ENCODE results near the gene TMEM145.
"Not testable (repeated sequence)": the region's sequence is repeated elsewhere in the genome, so short reads cannot be mapped to it uniquely, and the experiment has no call there.

The TMEM145 gene

DNA sequence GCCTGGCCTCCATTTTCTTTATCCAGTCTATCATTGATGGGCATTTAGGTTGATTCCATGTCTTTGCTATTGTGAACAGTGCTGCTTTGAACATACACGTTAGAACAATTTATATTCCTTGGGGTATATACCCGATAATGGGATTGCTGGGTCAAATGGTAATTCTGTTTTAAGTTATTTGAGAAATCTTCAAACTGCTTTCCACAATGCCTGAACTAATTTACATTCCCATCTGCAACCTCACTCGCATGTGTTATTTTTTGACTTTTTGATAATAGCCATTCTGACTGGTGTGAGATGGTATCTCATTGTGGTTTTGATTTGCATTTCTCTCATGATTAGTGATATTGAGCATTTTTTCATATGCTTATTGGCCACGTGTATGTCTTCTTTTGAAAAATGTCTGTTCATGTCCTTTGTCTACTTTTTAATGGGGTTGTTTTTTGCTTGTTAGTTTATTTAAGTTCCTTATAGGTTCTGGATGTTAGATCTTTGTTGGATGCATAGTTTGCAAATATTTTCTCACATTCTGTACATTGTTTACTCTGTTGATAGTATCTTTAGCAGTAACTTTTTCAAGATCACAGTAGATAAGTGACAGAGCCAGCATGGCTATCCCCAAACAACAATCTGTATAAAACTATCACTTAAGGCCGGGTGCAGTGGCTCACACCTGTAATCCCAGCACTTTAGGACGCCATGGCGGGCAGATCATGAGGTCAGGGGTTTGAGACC, 26.2 kb downstream of the TMEM145 start:
- not testable (repeated sequence) for DNase-seq

DNA sequence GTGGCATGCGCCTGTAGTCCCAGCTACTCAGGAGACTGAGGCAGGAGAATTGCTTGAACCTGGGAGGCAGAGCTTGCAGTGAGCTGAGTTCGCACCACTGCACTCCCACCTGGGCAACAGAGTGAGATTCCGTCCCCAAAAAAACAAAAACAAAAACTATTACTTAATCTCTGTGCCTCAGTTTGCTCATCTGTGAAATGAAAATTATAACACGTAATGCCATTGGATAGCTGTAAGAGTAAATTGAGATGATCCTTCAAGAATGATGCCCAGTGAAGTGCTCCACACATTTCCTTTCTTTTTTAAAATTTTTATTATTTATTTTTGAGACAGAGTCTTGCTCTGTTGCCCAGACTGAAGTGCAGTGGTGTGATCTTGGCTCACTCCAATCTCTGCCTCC, 26.8 kb downstream of the TMEM145 start:
- DNase-seq = not testable (repeated sequence)

DNA sequence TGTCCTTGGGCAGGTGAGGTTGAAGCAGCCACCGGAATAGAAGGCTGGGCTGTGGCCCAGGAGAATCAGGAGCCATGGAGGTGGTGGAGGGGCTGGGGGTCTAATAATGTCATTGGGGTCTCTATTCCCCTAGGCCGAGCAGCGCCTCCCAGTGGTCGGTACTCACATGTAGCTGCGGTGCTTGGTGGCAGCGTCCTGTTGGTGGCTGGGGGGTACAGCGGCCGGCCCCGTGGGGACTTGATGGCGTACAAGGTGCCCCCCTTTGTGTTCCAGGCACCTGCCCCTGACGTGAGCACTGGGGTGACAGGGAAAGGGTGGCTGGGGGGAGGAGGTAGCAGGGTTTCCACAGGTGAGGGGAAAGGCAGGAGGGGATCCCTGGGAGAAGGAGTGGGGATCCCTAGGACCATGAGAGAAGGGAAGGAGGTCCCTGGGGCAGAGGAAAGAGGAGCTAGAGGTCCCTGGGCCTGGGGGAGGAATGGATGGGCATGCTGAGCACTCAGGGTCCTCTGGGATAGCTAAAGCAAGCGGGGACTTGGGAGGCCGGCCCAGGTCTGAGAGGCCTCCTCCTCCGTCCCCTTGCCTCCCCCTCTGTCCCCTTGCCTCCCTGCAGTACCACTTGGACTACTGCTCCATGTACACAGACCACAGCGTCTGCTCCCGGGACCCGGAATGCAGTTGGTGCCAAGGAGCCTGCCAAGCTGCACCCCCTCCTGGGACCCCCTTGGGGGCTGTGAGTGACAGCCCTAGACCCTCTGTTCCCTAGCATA, 30.4 kb downstream of the TMEM145 start:
- DNase-seq = no peak

DNA sequence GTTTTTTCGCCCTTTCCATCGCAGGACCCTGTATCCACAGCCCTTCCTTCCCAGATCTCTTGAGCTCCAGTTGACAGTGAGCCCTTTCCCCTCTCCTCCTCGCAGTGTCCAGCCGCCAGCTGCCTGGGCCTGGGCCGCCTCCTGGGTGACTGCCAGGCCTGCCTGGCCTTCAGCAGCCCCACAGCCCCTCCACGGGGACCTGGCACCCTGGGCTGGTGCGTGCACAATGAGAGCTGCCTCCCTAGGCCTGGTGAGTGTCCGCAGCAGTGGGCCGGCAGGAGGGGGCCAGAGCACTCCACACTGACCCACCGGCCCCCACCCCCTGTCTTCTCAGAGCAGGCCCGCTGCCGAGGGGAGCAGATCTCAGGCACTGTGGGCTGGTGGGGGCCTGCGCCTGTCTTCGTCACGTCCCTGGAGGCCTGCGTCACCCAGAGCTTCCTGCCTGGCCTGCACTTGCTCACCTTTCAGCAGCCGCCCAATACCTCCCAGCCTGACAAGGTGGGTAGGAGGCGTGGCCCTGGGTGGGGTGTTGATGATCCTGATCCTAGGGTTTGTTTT, 31.3 kb downstream of the TMEM145 start:
- no peak for DNase-seq

DNA sequence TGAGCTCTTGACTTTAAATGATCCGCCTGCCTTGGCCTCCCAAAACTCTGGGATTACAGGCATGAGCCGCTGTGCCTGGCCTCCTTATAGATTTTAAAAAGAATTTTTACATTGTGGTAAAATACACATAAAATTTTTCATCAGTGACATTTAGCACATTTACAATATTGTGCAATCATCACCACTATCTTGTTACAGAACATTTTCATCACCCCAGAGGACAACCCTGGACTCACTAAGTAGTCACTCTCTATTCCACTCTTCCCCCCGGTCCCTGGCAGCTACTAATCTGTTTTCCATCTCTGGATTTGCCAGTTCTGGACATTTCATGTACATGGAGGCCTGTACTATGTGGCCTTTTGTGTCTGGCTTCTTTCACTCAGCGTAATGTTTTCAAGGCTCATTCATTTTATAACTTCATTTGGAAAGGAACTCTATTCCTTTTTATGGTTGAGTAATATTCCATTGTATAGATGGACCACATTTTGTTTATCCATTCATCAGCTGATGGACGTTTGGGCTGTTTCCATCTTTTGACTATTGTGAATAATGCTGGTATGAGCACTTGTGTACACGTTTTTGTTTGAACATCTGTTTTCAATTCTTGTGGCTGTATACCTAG, 32.2 kb downstream of the TMEM145 start:
- DNase-seq = no peak

DNA sequence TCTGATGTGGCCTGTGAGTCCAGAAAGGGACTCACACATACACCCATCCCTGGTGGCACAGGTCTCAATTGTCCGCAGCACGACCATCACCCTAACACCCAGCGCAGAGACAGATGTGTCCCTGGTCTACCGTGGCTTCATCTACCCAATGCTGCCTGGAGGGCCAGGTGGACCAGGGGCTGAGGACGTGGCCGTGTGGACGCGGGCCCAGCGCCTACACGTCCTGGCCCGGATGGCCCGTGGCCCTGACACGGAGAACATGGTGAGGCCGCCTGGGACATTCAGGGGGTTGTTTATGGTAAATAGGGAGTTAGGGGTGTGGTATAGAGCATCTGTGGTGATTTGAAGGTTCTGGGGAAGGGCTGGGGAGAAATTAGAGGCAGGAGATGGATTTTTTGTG, 35.1 kb downstream of the TMEM145 start:
- no peak for DNase-seq

DNA sequence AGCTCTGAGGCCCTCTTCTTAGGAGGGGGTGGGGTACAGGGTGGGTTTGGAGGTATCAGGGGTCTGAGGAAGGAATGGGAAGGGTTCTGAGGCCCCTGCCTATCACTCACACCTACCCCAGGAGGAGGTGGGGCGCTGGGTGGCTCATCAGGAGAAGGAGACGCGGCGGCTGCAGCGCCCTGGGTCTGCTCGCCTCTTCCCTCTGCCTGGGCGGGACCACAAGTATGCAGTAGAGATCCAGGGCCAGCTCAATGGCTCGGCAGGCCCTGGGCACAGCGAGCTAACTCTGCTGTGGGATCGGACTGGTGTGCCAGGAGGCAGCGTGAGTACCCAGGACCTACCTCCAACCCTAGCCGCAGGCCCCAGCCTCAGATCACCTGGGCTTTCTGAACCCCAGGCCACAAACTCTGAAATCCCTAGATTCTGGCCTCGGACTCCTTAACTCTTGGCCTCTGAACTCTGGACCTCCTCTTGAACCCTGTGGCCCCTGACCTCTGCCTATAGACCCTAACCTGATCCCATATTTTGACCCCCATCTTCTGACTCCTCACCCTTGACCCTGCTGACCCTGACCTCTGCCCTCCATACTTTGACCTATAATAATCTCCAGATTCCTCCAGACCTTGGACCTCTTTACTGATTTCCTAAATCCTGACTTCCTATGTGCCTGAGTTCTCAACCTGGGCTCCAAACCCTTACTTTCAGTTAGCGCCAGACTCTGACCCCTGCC, 36.4 kb downstream of the TMEM145 start:
- no peak for DNase-seq

DNA sequence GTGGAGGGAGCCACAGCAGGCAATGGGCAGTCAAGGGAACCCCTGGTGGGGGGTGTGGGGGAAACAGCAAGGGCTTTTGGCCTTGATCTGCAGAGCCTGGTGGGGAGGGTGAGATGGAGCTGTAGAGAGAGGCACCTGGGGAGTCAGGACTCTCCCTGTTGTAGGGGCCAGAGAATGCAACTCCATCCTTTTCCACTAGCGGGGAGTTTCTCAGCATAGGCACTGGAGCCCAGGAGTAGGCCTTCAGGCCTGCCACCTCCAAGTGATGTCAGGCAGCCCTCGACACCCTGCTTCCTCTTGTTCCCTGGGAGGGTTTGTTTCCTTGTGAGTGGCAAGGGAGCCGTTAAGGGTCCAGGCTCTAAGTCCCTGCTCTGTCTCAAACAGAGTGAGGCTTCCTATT, 37.3 kb downstream of the TMEM145 start:
- DNase-seq = no peak

DNA sequence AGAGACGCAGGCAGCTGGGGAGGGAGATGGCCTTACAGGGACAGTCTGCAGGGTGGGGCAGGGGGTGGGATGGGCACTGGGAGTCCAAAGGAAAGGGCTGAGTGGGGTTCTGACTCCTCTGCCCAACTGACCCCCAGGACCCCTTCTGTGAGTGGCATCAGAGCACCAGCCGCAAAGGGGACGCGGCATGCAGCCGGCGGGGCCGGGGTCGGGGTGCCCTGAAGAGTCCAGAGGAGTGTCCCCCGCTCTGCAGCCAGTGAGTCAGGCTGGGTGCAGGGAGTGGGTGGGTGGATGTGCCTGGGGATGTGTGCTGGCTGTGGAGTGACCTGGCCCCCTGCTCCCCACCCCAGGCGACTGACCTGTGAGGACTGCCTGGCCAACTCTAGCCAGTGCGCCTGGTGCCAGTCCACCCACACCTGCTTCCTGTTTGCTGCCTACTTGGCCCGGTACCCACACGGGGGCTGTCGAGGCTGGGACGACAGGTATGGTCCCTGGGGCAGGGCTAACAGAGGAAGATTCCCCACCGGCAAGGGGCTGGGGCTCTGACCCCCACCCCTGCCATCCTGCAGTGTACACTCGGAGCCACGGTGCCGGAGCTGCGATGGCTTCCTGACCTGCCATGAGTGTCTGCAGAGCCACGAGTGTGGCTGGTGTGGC, 38.1 kb downstream of the TMEM145 start:
- peak; percentile 2 for DNase-seq

DNA sequence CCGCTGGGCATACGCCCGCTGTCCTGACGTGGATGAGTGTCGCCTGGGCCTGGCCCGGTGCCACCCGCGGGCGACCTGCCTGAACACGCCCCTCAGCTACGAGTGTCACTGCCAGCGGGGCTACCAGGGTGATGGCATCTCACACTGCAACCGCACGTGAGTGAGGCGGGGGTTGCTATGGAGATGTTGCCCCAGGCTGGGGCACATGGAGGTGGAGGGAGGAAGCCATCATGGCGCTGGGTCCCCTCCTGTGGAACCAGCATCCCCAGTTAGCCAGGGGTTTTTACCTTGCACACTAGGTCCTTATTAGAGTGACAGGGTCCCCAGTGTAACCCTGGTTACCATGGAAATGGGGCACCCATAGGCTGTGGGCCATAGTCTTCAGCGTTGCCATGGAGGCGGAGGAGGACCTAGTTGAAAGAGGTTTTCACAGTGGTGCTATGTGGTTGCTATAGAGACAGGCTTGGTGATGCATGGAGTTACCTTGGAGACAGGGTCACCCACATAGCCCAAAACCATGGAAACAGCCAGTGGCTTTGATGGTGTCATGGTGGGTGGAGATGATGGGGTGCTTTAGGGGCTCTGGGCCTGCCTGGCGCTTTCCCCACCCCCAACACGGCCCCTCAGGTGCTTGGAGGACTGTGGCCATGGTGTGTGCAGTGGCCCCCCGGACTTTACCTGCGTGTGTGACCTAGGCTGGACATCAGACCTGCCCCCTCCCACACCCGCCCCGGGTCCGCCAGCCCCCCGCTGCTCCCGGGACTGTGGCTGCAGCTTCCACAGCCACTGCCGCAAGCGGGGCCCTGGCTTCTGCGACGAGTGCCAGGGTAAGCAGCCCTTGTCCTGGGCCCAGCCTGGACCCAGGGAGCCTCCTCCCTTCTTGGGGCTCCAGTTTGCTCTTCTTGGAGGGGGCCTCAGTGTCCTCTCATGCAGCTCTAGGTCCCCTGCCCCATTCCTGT, 39.5 kb downstream of the TMEM145 start:
- peak; percentile 31 for DNase-seq

DNA sequence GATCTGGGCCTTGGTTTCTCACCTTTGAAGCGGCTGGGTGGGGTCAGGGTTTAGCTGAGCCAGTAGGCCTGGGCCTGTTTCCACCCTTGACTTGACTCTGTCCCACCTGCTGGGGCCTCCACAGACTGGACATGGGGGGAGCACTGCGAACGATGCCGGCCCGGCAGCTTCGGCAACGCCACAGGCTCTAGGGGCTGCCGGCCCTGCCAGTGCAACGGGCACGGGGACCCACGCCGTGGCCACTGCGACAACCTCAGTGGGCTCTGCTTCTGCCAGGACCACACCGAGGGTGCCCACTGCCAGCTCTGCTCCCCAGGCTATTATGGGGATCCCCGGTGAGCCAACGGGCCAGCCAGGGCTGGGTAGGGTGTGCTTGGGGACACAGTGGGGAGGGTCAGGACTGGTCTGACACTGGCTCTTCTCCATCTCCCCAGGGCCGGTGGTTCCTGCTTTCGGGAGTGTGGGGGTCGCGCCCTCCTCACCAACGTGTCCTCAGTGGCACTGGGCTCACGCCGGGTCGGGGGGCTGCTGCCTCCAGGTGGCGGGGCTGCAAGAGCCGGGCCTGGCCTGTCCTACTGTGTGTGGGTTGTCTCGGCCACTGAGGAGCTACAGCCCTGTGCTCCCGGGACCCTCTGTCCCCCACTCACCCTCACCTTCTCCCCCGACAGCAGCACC, 40.4 kb downstream of the TMEM145 start:
- no peak for DNase-seq

DNA sequence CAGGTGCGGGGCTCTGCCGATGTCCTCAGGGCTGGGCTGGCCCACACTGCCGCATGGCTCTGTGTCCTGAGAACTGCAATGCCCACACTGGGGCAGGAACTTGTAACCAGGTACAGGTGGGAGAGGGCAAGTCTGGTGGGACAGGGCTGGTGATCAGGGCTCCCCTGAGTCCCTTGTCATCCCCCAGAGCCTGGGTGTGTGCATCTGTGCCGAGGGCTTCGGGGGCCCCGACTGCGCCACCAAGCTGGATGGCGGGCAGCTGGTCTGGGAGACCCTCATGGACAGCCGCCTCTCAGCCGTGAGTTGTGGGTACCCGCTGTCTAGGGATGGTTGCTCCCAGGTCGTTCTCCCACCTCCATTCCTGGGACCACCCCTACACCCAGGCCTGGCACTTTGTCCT, 42.8 kb downstream of the TMEM145 start:
- DNase-seq = no peak

DNA sequence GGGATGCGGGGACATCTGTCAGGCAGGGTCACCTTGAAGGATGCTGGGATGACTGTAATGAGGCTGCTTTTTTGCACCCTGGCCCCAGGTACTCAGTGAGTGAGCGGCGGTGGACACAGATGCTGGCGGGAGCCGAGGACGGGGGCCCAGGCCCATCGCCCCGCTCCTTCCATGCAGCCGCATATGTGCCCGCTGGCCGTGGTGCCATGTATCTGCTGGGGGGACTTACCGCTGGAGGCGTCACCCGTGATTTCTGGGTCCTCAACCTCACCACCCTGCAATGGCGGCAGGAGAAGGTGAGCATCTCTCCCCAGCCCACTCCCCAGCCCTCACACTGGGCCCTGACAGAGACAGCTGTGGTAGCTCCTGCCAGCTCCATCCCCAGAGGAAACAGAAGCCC, 43.6 kb downstream of the TMEM145 start:
- no peak for DNase-seq

DNA sequence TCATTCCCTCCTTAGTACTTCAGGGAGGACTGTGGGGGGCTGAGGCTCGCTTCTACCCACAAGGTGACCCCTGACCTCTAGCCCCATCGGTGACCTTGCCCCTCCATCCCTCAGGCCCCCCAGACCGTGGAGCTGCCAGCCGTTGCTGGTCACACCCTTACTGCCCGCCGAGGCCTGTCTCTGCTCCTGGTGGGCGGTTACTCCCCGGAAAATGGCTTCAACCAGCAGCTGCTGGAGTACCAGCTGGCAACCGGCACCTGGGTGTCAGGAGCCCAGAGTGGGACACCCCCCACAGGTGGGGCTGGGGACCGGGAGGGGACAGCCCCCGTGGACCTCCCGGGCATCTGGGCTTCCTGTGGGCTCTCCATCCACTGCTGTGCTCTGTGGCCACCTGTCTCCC, 44.2 kb downstream of the TMEM145 start:
- no peak for DNase-seq

DNA sequence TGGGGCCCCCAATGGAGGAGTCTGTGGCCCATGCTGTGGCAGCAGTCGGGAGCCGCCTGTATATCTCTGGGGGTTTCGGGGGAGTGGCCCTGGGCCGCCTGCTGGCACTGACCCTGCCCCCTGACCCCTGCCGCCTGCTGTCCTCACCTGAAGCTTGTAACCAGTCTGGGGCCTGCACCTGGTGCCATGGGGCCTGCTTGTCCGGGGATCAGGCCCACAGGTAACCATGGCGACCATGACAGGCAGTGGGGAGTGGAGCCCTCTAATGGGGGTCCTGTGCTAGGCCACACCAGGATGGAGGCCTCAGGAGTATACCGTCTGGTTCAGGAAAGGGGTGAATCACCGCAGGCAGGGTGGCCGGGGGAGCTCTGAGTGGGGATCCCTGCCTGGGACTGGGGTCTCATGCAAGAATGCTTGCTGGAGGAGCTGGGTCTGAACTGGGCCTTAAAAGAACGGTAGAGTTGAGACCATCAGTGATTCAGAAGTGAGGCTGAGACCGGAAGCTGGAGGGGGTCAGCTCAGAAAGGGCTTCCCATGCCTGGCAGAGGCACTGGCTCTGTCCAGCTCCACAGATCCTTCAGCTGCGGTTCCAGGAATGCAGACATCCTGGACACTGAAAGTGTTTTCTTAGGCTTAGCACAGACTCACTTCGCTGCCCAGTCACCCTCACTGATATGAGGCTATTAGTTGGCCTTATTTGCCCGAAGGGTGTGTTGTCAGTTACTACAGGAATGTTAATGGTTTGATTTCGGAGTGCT, 47.9 kb downstream of the TMEM145 start:
- DNase-seq = no peak

DNA sequence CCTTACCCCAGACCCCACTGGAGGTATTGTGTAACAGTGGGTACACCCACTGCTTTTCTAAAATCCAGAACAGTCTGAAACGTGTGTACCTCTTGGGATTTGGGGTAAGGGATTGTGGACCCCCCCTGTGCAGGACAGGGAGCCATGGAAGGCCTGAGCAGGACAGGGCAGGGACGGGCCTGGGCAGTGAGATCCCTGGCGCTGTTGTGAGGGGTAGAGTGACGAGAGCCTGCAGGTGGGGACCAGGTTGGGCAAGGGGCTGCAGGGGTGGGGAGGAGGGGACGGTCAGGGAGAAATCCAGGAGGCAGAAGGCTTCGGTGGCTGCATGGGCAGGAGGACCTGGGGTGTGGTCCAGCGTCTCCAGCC, 48.4 kb downstream of the TMEM145 start:
- DNase-seq = no peak

DNA sequence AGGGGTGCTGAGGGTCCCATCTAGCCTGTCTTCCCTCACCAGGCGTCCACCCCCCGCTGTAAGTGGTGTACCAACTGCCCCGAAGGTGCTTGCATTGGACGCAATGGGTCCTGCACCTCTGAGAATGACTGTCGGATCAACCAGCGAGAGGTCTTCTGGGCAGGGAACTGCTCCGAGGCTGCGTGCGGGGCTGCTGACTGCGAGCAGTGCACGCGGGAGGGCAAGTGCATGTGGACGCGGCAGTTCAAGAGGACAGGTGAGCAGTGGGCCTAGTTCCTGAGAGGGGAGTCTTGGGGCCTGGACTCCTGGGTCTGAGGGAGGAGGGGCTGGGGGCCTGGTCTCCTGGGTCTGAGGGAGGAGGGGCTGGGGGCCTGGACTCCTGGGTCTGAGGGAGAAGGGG, 49.2 kb downstream of the TMEM145 start:
- no peak for DNase-seq

DNA sequence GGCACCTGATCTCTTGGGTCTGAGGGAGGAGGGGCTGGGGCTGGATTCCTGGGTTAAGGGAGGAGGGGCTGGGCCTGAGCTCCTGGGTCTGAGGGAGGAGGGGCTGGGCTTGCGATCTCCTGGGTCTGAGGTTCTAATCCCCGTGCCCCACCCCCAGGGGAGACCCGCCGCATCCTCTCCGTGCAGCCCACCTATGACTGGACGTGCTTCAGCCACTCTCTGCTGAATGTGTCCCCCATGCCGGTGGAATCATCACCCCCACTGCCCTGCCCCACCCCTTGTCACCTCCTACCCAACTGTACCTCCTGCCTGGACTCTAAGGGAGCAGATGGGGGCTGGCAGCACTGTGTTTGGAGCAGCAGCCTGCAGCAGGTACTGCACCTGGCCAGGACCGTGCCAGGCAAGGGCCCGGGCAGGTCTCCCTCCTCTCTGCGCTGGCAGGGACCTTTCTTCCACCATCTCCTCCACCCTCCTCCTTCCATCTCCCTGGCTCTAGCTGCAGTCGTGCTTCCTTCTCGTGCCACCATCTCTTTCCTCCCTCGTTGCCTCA, 49.9 kb downstream of the TMEM145 start:
- no peak for DNase-seq

DNA sequence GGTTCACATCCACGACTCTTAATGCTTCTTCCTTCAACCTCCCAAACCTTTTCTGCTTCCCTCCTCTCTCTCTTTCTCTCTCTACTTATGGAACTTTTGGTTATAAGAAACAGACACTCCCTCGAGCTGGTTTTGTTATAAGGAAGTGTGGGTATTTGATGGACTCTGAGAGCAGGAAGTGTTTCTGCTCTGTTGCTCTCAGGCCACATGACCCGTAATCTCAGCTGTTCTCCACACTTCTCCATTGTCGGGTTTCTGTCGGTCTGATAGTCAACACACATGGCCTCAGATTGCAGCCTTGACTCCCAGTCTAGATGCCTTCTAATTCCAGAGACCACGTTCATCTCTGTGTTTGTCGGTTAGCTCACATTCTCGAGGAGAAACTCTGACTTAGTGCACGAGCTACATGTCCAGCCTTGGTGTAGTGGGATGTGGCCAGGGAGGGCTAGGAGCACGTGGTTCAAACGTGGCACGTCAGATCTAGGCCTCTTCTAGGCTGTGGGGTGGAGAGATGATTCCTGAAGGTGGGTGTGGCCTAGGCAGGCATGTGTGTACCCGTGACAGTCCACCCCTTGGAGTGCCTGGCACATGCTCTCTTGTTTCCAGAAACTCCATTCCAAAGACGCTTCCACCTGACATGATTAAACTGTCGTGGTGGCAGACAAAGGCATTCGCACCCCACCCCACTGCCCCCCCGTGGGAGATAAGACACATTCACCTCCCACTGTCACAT, 50.7 kb downstream of the TMEM145 start:
- no peak for DNase-seq

Data from NCI-H2029 treated with DMSO at 0.1 percent for 48 hours (cell line).